Measurements from ENCODE around the gene DHCR24.

DHCR24 gene

DNA sequence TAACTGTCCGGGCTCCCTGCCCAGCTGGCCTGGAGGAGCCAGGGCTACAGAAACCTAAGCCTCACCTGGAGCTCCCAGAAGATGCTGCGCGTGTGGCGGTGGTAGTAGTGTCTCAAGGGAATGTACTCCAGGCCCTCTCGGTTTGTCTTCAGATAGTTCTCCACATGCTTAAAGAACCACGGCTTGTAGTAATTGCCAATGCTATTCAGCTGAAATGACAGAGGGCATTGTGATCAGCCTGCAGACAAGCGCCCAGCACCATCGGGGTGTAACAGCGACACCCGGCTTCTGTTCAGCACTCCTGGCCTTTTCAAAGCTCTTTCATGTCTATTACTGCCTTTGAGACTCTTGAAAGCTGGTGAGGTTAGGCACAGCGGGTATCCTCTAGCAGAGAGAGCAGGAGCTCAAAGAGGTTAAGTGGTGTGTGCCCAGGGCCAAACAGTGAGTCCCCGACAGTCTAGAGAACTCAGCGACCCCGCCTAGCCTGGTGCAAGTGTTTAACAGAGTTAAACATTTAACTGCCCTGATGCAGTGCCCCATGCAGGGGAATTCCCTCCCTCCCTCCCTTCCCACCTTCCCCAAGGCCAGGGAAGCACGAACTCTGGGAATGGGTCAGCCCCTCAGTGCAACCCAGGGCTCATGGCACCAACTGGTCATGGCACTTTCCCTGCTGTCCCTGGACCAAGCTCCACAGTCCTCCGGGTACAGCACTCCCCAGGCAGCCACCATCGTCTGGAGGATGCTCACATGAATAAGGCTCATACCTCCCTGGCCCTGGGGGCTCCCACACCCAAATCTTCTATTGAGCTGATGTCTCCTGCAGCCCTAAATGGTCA is 21.5 kb downstream of the DHCR24 start:
- DNase-seq: peak in 16 of 58 donors; percentile 13 to 53 (median 39)

DNA sequence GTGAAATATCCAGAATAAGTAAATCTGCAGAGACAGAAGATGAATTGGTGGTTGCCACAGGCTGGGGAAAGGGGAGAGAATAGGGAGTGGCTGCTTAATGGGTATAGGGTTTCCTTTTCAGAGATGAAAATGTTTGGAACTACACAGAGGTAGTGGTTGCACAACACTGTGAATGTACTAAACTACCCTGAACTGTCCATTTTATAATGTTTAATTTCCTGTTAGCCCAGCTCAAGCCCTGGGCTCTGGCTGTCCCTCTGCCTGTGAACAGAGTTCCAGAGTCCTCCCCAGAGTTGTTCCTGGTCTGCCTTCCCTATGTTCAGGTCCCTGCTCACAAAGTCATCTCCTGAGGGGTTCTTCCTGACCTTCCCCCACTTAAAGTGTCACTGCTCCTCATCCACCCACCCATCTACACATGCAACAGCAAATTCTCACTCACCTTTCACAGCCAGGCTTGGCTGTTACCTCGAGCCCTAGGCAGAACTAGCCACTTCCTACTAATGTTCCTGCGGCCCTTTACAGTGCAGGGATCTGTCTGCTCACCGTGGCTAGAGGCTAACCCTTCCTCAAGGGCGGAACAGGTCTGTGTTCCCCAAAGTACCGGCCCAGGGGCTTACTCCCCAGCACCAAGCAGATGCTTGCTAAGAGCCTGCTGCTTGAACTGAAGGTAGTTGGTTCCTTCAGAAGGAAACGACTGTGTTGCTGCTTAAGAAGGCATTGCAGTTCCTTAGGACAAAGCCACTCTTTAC is 22.4 kb downstream of the DHCR24 start:
- DNase-seq: no peak

DNA sequence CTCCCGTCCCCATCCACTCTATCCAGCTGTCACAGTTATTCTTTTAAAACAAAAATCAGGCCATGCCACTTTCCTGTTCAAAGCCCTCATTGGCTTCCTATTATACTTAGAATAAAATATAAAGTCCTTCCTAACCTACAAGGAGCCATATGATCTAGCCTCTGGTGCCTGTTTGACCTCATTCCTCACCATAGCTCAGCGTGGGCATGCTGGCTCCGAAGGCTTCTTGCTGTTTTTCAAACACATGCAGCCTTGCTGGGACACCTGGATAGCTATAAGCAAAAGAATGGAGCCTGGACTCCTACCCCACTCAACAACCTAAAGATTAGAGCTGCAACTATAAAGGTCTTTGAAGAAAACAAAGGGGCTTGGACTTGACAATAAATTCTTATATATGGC is 23.7 kb downstream of the DHCR24 start:
- no peak for DNase-seq

GRCh38 chr1:54861070-54861761 is 25.8 kb downstream of the DHCR24 start:
- no peak for DNase-seq

- no peak for DNase-seq
Measured at GRCh38 chr1:54859700-54860391, 27.1 kb downstream of the DHCR24 start.

DNA sequence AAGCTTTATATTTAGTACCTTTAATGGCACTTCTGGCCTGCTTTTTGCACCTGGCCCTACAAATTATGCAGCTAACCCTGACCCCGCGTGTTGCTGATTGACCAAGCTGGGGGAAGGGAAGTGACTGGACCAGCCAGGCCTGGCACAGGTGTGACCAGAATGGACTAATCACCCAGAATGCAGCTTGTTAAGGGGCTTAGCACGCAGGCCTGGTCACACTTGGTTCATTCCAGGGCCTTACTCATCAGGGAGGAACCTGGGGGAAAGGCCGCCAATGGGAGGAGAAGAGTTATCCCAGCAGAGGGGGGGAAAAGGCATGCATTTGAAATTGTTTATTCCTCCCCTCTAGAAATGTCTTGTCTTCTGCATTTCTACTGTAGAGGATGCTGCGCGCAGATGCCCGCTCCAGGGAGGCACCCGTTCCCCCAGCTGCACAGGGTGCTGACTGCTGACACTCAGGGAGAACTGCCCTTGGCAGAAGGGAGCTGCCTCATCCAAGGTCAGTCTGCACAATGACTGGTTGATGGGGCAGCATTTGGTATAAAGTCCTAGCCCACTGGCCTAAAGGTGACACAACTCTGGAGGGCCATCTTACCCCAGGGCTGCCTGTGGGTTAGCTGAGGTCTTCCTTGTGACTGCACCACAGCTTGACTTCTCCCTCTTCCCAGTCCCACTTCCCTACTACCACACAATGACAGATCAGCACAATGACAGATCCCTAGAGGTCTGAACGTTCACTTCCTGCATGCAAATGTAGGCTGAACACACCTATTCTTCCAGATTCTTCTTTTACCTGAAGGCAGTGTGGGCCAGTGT is 29.0 kb downstream of the DHCR24 start:
- no peak for DNase-seq

GRCh38 chr1:54857141-54857540 is 29.9 kb downstream of the DHCR24 start:
- no peak for DNase-seq

GRCh38 chr1:54854381-54855020 is 32.5 kb downstream of the DHCR24 start:
- peak in 35 of 58 donors; percentile 12 to 79 (median 44) for DNase-seq

DNA sequence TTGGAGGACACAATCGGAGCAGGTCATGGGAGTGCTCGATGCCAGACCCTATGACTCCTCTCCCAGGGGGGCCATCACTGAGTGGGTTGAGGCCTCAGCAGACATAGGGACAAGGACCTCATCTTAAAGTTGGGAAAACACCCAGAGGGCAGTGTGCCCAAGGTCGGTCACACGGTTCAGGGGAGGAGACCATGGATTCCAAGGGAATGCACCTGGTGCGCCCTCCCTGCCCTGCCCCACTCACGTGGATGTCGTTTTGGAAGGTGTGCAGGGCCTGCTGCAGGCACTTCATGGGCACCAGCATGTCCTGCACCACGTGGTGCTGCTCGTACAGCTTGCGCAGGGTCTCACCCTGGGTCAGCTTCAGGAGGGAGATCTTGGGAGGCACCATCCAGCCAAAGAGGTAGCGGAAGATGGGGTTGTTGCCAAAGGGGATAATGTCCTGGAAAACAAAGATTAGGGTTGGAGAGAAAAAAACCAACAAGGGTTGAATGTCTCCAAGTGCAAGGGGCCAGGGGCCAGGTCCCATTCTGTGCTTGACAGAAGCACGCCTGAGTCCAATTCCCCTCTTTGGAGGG is 33.1 kb downstream of the DHCR24 start:
- DNase-seq: no peak

- DNase-seq: no peak
Measured at GRCh38 chr1:54853096-54853792, 33.8 kb downstream of the DHCR24 start.

DNA sequence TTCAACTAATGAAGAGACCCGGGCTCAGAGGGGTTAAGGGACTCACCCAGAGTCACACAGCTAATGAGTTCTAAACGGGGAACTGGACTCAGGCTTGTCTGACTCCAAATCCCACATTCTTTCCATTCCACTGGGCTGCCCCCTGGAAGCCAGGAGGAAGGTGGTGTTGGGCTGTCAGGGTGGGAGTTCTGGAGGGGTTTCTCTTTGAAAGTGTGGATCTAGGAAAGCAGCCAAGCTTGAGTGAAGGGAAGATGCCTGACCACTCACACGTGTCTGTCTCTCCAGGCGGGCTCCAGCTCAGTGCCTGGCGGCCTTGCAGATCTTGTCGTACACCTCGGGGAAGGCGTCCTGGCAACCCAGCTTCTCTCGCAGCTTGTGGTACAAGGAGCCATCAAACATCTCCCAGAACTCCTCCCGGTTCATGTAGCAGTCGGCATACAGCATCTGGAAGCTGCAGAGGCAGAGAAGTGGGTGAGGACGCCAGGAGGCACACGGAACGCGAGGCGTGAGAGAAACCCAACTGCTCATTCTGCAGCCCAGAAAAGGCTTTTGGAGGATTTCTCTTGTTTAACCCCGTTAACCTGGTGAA is 35.0 kb downstream of the DHCR24 start:
- DNase-seq: peak in 2 of 58 donors; percentile 15 to 24

DNA sequence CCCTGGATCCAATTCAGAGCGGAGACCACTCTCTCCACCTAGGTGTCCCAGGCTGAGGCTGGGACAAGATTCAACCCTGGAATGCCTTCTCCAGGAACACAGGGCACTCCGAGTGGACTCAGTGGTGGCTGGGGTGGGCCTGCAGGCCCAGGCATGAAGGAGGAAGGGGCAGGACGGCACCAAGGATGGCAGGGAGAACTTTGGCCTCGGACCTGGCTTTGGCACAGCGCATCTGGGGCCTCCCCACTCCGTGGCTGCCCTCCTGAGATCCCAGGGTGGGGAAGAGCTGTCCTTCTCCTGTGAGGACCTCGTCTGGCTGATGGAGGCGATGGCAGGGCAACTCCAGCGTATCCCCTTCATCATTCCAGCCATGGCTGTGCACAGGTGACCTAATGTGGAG is 35.6 kb downstream of the DHCR24 start:
- DNase-seq: no peak

GRCh38 chr1:54850737-54851136 is 36.3 kb downstream of the DHCR24 start:
- DNase-seq: no peak

DNA sequence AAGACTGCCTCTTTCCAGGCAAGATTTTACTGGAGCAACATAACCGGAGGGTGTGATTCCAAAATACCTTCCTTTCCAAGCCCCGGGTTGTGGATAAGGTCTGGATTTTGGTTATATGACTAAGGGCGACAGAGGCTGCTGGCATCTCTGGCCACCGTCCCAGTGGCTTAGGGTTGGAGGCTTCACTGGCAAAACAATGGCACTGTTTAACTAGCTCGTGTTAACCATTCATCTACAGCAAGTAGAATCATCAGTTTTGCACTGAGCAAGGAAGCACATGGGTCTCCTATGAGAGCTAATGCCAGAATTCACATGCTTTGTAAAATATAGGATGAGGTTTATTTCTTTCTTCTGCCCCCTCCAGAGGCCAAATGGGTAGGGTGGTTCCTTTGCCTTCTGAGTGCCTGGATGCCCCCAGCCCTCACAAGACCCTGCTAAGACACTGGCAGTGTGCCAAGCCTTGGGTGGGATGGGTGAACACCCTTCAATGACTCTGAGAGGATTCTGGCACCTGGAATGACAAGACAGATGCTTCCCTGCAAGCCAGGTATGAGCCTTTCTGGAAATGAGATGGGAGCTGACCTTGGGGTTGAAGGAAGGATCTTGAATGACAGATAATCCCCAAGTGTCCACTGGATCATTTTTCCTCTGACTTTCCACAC is 36.8 kb downstream of the DHCR24 start:
- peak in 14 of 58 donors; percentile 4 to 29 (median 13) for DNase-seq

- no peak for DNase-seq
Measured at GRCh38 chr1:54849219-54850068, 37.6 kb downstream of the DHCR24 start.

- DNase-seq: no peak
Measured at GRCh38 chr1:54848134-54848948, 38.7 kb downstream of the DHCR24 start.
